CD14-positive monocyte (primary cell): ENCODE data around the gene ASCL2. TPM values are rescaled to one million over a fixed set of nuclear protein-coding genes. Genes with fewer than 3 reads are reported as not detected.

ENCODE experiments used
- DNase-seq, 3 donors: peaks; one replicate each; pipeline ENCODE4 v3.0.0-alpha.2; 2011 to 2022
- H2AFZ ChIP-seq: 2 replicates; pipeline ENCODE4 v1.6.0; 2012; ENCODE audit warnings: mild to moderate bottlenecking, low read depth, low read length, inconsistent platforms; ENCODE audit not compliant: insufficient read depth, poor library complexity, severe bottlenecking
- H3K27ac ChIP-seq, 2 donors: 1 replicate in 1 of 2; 2 replicates in 1 of 2; pipeline ENCODE4 v1.5.1; 2012 to 2013; ENCODE audit warnings: low read length in 2 of 2, control low read depth in 1 of 2, inconsistent platforms in 1 of 2, low read depth in 1 of 2, mild to moderate bottlenecking in 1 of 2
- H3K27me3 ChIP-seq, 2 donors: one replicate each; pipeline versions ENCODE4 v1.6.0 to v1.6.1; 2011 to 2013; ENCODE audit warnings: low read length in 2 of 2; ENCODE audit not compliant: control insufficient read depth in 2 of 2, insufficient read depth in 2 of 2
- H3K36me3 ChIP-seq, 2 donors: replicated peaks in 1 of 2; 1 replicate in 1 of 2; 2 replicates in 1 of 2; pipeline versions ENCODE4 v1.5.1 to v1.6.1; 2012 to 2013; ENCODE audit warnings: low read length in 2 of 2, control low read depth in 1 of 2, inconsistent platforms in 1 of 2, mild to moderate bottlenecking in 1 of 2; ENCODE audit not compliant: insufficient read depth in 2 of 2, control insufficient read depth in 1 of 2
- H3K4me1 ChIP-seq, 2 donors: 1 replicate in 1 of 2; 2 replicates in 1 of 2; pipeline versions ENCODE4 v1.5.1 to v1.6.1; 2012 to 2013; ENCODE audit warnings: low read length in 2 of 2, control low read depth in 1 of 2, inconsistent platforms in 1 of 2, mild to moderate bottlenecking in 1 of 2, moderate library complexity in 1 of 2; ENCODE audit not compliant: insufficient read depth in 2 of 2, control insufficient read depth in 1 of 2
- H3K4me2 ChIP-seq: replicated peaks from 2 replicates; pipeline ENCODE3; 2012; ENCODE audit warnings: low read length, moderate library complexity, mild to moderate bottlenecking; ENCODE audit not compliant: poor library complexity, severe bottlenecking; ENCODE audit errors: extremely low read depth
- H3K4me3 ChIP-seq, 3 experiments: fragments of 200-600 bp in 1 of 3; sonication (generic) in 1 of 3; replicated peaks in 1 of 3; 1 replicate in 2 of 3; 2 replicates in 1 of 3; pipeline ENCODE4 v1.5.1; 2011 to 2013; ENCODE audit warnings: low read length in 3 of 3, mild to moderate bottlenecking in 3 of 3, control low read depth in 2 of 3, low read depth in 2 of 3, inconsistent platforms in 1 of 3, moderate library complexity in 1 of 3
- H3K79me2 ChIP-seq: 2 replicates; pipeline ENCODE4 v1.6.0; 2012; ENCODE audit warnings: mild to moderate bottlenecking, control low read depth, inconsistent platforms, low read length, moderate library complexity; ENCODE audit not compliant: insufficient read depth
- H3K9ac ChIP-seq: 2 replicates; pipeline ENCODE4 v1.6.0; 2017; ENCODE audit warnings: low read length, mild to moderate bottlenecking; ENCODE audit not compliant: insufficient read depth, poor library complexity, severe bottlenecking
- H3K9me3 ChIP-seq, 2 donors: replicated peaks in 1 of 2; 1 replicate in 1 of 2; 2 replicates in 1 of 2; pipeline versions ENCODE4 v1.5.1 to v1.6.1; 2012 to 2013; ENCODE audit warnings: low read length in 2 of 2, control low read depth in 1 of 2; ENCODE audit not compliant: control insufficient read depth in 1 of 2, insufficient read depth in 1 of 2
- H4K20me1 ChIP-seq: 2 replicates; pipeline ENCODE4 v1.6.0; 2012; ENCODE audit warnings: mild to moderate bottlenecking, low read length, control low read depth, moderate library complexity; ENCODE audit not compliant: insufficient read depth
- H3K27ac Mint-ChIP-seq, 7 donors: one replicate each; pipeline ENCODE4 v1.8.0; 2020; ENCODE audit warnings: mild to moderate bottlenecking in 7 of 7, mixed read lengths in 7 of 7, moderate library complexity in 6 of 7, inconsistent platforms in 2 of 7
- H3K27me3 Mint-ChIP-seq, 3 donors: one replicate each; pipeline ENCODE4 v1.8.0; 2021 to 2022; ENCODE audit warnings: low read depth in 3 of 3, mild to moderate bottlenecking in 3 of 3, mixed read lengths in 3 of 3, moderate library complexity in 3 of 3, inconsistent platforms in 1 of 3
- H3K36me3 Mint-ChIP-seq, 2 donors: one replicate each; pipeline ENCODE4 v1.8.0; 2020; ENCODE audit warnings: mixed read lengths in 2 of 2, inconsistent platforms in 1 of 2, mild to moderate bottlenecking in 1 of 2
- H3K4me1 Mint-ChIP-seq: one replicate; pipeline ENCODE4 v1.8.0; 2020; ENCODE audit warnings: mild to moderate bottlenecking, mixed read lengths
- H3K4me3 Mint-ChIP-seq, 2 donors: one replicate each; pipeline ENCODE4 v1.8.0; 2020; ENCODE audit warnings: mild to moderate bottlenecking in 2 of 2, mixed read lengths in 2 of 2, moderate library complexity in 1 of 2
- H3K9me3 Mint-ChIP-seq, 7 donors: one replicate each; pipeline ENCODE4 v1.8.0; 2020 to 2022; ENCODE audit warnings: mixed read lengths in 7 of 7, mild to moderate bottlenecking in 6 of 7, moderate library complexity in 6 of 7, inconsistent platforms in 2 of 7
- WGBS: methylation state at CpG from one replicate; pipeline ENCODE4 v1.1.5; 2013; ENCODE audit warnings: missing lambda C conversion rate; ENCODE audit not compliant: insufficient coverage; 5-methylcytosine and 5-hydroxymethylcytosine counted together
- intact Hi-C, 2 donors: fragments of 100-400 bp; cut with micrococcal nuclease; formaldehyde crosslinking; loops; one replicate each; pipeline versions ENCODE4 v1.15.0 to v1.15.1; 2023
- polyA plus RNA-seq, 3 donors: library from polyadenylated mRNA; depleted of rRNA in 1 of 3; unstranded in 2 of 3; stranded (reverse) in 1 of 3; fragments of 300-500 nt in 2 of 3; fragments of >200 nt in 1 of 3; fragmentation: Illumina TruSeq in 2 of 3; gene quantifications; 1 replicate in 2 of 3; 2 replicates in 1 of 3; pipeline ENCODE4 v1.2.3, GENCODE V29; 2012 to 2021
- TF ChIP-seq, protein P1 (sequence below): fragments of 200-600 bp; IDR thresholded peaks from one replicate; pipeline ENCODE4 v1.8.0; 2022; ENCODE audit warnings: antibody characterized with exemption, mild to moderate bottlenecking

Gene ASCL2
- polyA plus RNA-seq, 3 donors: 5.7 to 11.4 (median 8.3) TPM

DNA sequence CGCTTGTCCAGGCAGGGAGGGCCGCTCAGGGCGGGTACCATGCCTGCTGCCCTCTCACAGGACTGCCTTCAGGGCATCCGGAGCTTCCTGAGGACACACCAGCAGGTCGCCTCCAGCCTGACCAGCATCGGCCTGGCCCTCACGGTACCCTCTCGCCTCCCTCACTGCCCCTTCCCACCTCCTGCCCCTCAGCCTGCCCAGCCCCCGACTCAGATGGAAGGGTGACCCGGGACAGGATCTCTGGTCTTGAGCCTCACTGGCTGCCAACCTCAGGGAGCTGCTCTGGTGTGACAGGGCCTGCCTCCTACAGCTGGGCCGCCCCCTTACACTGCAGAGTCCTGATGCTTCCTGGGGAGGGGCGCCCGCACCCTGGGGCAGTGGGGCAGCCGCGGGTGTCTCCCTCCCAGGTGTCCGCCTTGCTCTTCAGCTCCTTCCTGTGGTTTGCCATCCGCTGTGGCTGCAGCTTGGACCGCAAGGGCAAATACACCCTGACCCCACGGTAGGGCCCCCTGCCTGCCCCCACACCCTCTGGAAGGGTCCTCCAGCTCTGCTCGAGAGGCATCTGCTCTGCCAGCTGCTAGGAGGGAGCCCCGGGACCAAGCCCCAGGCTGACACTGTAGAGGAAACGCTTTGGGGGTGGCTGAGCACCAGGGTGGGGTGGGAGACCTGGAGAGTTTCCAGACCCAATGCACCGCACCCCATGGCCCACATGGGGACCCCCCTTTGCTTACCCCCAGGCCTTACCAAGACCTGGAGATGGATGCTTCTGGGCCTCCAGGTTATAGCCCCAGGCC is 46.0 kb upstream of the ASCL2 start:
- Mint-ChIP-seq H3K4me3 (no peak overlapping the region), H3K4me1 (no peaks in the 10 kb centered on the region), H3K27me3 (peaks cover 7 to 24% (median 17%) of the 10 kb centered on the region in 3 donors), H3K36me3 (peaks cover 2 to 5% of the 10 kb centered on the region in 2 donors), H3K27ac (no peak overlapping the region), H3K9me3 (peaks cover 0 to 10% (median 3%) of the 10 kb centered on the region in 7 donors)
- WGBS: 78% methylated on average over 23 of the region's 23 CpGs
- no peaks in the 10 kb centered on the region for H3K79me2 ChIP-seq
- no peak overlapping the region for H3K27ac ChIP-seq
- H3K9me3 ChIP-seq: peaks cover 0 to 4% of the 10 kb centered on the region in 2 donors
- no peak overlapping the region for H3K9ac ChIP-seq
- no peaks in the 10 kb centered on the region for H3K36me3 ChIP-seq
- intact Hi-C loops: no loop called here
- H4K20me1 ChIP-seq: peaks cover 71% of the 10 kb centered on the region
- H3K4me1 ChIP-seq: no peaks in the 10 kb centered on the region
- no peak overlapping the region for H2AFZ ChIP-seq
- peaks cover 0 to 16% of the 10 kb centered on the region in 2 donors for H3K27me3 ChIP-seq
- DNase-seq: no peak
- H3K4me2 ChIP-seq: no peak overlapping the region
- no peak overlapping the region for H3K4me3 ChIP-seq
- TF ChIP-seq, protein P1, sequence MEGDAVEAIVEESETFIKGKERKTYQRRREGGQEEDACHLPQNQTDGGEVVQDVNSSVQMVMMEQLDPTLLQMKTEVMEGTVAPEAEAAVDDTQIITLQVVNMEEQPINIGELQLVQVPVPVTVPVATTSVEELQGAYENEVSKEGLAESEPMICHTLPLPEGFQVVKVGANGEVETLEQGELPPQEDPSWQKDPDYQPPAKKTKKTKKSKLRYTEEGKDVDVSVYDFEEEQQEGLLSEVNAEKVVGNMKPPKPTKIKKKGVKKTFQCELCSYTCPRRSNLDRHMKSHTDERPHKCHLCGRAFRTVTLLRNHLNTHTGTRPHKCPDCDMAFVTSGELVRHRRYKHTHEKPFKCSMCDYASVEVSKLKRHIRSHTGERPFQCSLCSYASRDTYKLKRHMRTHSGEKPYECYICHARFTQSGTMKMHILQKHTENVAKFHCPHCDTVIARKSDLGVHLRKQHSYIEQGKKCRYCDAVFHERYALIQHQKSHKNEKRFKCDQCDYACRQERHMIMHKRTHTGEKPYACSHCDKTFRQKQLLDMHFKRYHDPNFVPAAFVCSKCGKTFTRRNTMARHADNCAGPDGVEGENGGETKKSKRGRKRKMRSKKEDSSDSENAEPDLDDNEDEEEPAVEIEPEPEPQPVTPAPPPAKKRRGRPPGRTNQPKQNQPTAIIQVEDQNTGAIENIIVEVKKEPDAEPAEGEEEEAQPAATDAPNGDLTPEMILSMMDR: no peak

DNA sequence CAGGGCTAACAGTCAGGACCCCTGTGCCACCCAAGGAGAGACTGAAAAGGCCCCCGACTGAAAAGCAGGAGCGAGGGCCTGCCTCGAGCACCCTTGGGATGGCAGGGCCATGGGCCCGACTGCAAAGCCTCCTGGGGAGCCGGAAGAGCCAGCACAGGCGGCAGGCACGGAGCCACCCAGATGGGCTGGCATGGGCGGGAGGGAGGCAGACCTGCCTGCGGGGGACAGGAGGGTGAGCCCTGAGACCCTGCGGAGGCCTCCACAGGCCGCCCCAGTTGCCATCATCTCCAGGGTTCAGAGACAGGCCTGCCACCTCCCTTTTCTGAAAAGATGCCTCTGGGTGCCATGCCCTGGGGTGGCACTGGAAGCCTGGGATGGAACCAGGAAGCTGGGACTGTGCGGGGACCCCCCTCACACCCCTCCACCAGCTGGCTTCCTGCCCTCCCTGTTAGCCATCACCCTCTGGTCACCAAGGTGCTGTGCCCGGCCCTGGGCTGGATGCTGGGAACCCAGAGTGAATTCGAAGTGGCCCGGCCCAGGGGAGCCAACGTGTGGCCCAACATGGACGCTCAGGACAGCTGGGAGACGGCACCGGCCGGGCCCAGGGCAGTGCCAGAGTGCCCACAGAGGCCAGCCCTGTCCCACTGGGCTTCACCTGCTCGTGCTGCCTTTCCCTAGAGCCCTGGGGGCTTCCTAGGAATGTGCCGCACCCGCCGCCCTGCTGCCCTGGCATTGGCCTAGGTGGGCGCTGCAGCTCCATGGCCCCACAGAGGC is 45.2 kb upstream of the ASCL2 start:
- Mint-ChIP-seq H3K4me3 (no peak overlapping the region), H3K9me3 (peaks cover 0 to 6% (median 3%) of the 10 kb centered on the region in 7 donors), H3K4me1 (no peaks in the 10 kb centered on the region), H3K27me3 (peaks cover 4 to 17% (median 10%) of the 10 kb centered on the region in 3 donors), H3K36me3 (peaks cover 2 to 5% of the 10 kb centered on the region in 2 donors), H3K27ac (no peak overlapping the region)
- Histone ChIP-seq H3K36me3 (no peaks in the 10 kb centered on the region), H3K4me2 (no peak overlapping the region), H3K4me1 (no peaks in the 10 kb centered on the region), H3K9ac (no peak overlapping the region), H3K79me2 (no peaks in the 10 kb centered on the region), H3K9me3 (peaks cover 0 to 4% of the 10 kb centered on the region in 2 donors), H4K20me1 (peaks cover 79% of the 10 kb centered on the region), H3K27me3 (peaks cover 0 to 9% of the 10 kb centered on the region in 2 donors), H3K27ac (no peak overlapping the region), H3K4me3 (no peak overlapping the region), H2AFZ (no peak overlapping the region)
- intact Hi-C loops: no loop called here
- TF ChIP-seq, protein P1: no peak
- 91% methylated on average over 24 of the region's 25 CpGs for WGBS
- DNase-seq: no peak
